GM18520 (cell line): ENCODE results near the gene PPOX.

ENCODE experiments used
- ATAC-seq: cut with Tn5 transposase; IDR thresholded peaks from one replicate; pipeline ENCODE4 v1.9.1; 2021; ENCODE audit not compliant: unreplicated experiment

PPOX gene

GRCh38 chr1:161153176-161153575 is 13.1 kb upstream of the PPOX start:
- no peak for ATAC-seq

GRCh38 chr1:161153682-161154337 is 12.4 kb upstream of the PPOX start, which contains the start of gene UFC1:
Gene UFC1 (plus strand): TSS chr1:161153978. CDS start chr1:161153998, 20 bp downstream.
- ATAC-seq: peak; percentile 79

GRCh38 chr1:161157867-161158266 is 8.4 kb upstream of the PPOX start:
- no peak for ATAC-seq

- ATAC-seq: no peak
Observed at GRCh38 chr1:161158316-161159010, 7.8 kb upstream of the PPOX start.

- peak; percentile 65 for ATAC-seq
Observed at GRCh38 chr1:161159087-161159912, 6.9 kb upstream of the PPOX start, which contains the start of gene USP21. Gene USP21 (plus strand): TSS chr1:161159500. CDS start chr1:161160641, 1,141 bp downstream.

GRCh38 chr1:161159913-161160243 is 6.3 kb upstream of the PPOX start:
- no peak for ATAC-seq

- no peak for ATAC-seq
Observed at GRCh38 chr1:161160671-161161145, 5.5 kb upstream of the PPOX start.

- no peak for ATAC-seq
Observed at GRCh38 chr1:161161652-161162051, 4.6 kb upstream of the PPOX start.

GRCh38 chr1:161162052-161162451 is 4.2 kb upstream of the PPOX start:
- no peak for ATAC-seq

- ATAC-seq: no peak
Observed at GRCh38 chr1:161162806-161163205, 3.4 kb upstream of the PPOX start.

GRCh38 chr1:161163793-161164192 is 2.4 kb upstream of the PPOX start:
- no peak for ATAC-seq

- no peak for ATAC-seq
Observed at GRCh38 chr1:161164901-161165610, 1.2 kb upstream of the PPOX start.

- ATAC-seq: no peak
Observed at GRCh38 chr1:161166669-161167548, 683 bp downstream of the PPOX start.

GRCh38 chr1:161168906-161169305 is 2.7 kb downstream of the PPOX start:
- ATAC-seq: no peak

- no peak for ATAC-seq
Observed at GRCh38 chr1:161171191-161171590, 5.0 kb downstream of the PPOX start.

- no peak for ATAC-seq
Observed at GRCh38 chr1:161171696-161172095, 5.5 kb downstream of the PPOX start.

- ATAC-seq: no peak
Observed at GRCh38 chr1:161172349-161172748, 6.1 kb downstream of the PPOX start.

GRCh38 chr1:161172776-161173376 is 6.7 kb downstream of the PPOX start:
- ATAC-seq: no peak

GRCh38 chr1:161173711-161174110 is 7.5 kb downstream of the PPOX start:
- no peak for ATAC-seq

- ATAC-seq: no peak
Observed at GRCh38 chr1:161174911-161175310, 8.7 kb downstream of the PPOX start.
